MM.1S (cell line): Measurements from ENCODE around the gene ITM2C.

Experiments
- EZH2 ChIP-seq: fragments of 300-600 bp; sonication (generic); optimal IDR thresholded peaks from 2 replicates; pipeline ENCODE3; 2017; ENCODE audit warnings: low read depth, mild to moderate bottlenecking, antibody characterized with exemption, low read length, mixed read lengths
- TF ChIP-seq, protein P1 (sequence below): fragments of 300-600 bp; sonication (generic); IDR thresholded peaks from 2 replicates; pipeline ENCODE4 v1.5.1; 2016; ENCODE audit warnings: antibody characterized with exemption, low read length, mixed read lengths

DNA sequence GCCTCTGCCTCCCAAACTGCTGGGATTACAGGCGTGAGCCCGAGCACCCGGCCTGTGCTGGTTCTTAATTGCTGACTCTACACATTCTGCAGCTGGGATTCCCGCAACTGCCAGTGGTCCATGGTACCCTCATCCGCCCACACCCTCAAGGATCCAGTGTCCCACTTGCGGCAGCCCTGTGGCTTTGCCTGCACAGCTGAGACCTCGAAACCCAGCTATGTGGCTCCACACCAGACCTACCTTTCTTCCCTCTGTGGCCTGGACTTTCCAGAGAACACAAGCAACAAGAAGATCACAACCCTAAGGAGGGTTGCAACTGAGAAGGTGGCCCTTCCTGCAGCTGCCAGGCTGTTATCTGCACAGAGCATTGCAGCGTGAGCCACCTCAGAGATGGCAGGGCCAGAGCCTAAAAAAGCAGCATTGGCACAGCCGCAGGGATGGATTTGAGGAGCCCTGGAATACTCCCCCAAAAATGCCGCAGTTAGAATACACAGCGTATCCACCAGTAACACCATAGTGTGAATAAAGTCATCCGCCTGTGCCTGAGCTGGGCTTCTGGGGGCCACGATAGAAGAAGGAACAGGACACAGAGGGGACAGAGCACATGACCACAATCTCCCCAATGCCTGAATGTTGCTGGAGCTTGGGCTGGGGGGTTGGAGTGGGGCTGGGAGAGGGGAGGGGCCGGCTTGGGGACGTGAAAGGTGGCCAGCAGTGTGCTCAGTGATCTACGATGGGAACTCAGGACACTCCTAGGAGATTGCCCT, 58.4 kb downstream of the ITM2C start:
- no peak for TF ChIP-seq EZH2
- TF ChIP-seq, protein P1, sequence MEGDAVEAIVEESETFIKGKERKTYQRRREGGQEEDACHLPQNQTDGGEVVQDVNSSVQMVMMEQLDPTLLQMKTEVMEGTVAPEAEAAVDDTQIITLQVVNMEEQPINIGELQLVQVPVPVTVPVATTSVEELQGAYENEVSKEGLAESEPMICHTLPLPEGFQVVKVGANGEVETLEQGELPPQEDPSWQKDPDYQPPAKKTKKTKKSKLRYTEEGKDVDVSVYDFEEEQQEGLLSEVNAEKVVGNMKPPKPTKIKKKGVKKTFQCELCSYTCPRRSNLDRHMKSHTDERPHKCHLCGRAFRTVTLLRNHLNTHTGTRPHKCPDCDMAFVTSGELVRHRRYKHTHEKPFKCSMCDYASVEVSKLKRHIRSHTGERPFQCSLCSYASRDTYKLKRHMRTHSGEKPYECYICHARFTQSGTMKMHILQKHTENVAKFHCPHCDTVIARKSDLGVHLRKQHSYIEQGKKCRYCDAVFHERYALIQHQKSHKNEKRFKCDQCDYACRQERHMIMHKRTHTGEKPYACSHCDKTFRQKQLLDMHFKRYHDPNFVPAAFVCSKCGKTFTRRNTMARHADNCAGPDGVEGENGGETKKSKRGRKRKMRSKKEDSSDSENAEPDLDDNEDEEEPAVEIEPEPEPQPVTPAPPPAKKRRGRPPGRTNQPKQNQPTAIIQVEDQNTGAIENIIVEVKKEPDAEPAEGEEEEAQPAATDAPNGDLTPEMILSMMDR: no peak
